HG03175 (cell line): ENCODE measurements around the gene SGSM1.

Experiments used
- ATAC-seq: cut with Tn5 transposase; IDR thresholded peaks from one replicate; pipeline ENCODE4 v1.9.1; 2021; ENCODE audit warnings: mild to moderate bottlenecking, moderate library complexity; ENCODE audit not compliant: unreplicated experiment

The SGSM1 gene

GRCh38 chr22:24975813-24976341 is 169.9 kb downstream of the SGSM1 start:
- ATAC-seq, result no peak

- no peak for ATAC-seq
These were observed 170.6 kb downstream of the SGSM1 start for GRCh38 chr22:24976442-24977218.
